Non-pigmented ciliary epithelial cell (primary cell): ENCODE data around the gene PRSS33.

Experiments used
- DNase-seq: peaks from one replicate; pipeline ENCODE4 v3.0.0-alpha.2; 2010; ENCODE audit warnings: low read depth

PRSS33 gene

GRCh38 chr16:2799205-2799858, 12.0 kb upstream of the PRSS33 start:
- DNase-seq = no peak

GRCh38 chr16:2798723-2799204, 11.4 kb upstream of the PRSS33 start:
- no peak for DNase-seq

- no peak for DNase-seq
These were observed 8.2 kb upstream of the PRSS33 start for GRCh38 chr16:2795395-2796143.

- no peak for DNase-seq
These were observed 5.6 kb upstream of the PRSS33 start for GRCh38 chr16:2792940-2793339.

- DNase-seq = no peak
These were observed 3.8 kb upstream of the PRSS33 start for GRCh38 chr16:2791174-2791573.

- no peak for DNase-seq
These were observed 3.3 kb upstream of the PRSS33 start for GRCh38 chr16:2790631-2791030.

- DNase-seq = no peak
These were observed 601 bp upstream of the PRSS33 start for GRCh38 chr16:2787961-2788360.

- DNase-seq = no peak
These were observed 571 bp downstream of the PRSS33 start for GRCh38 chr16:2786826-2787151.

GRCh38 chr16:2786061-2786825, 1.1 kb downstream of the PRSS33 start:
- no peak for DNase-seq

- DNase-seq = no peak
These were observed 2.0 kb downstream of the PRSS33 start for GRCh38 chr16:2785101-2785991.

GRCh38 chr16:2784358-2785100, 2.8 kb downstream of the PRSS33 start:
- DNase-seq = no peak

- DNase-seq = no peak
These were observed 3.6 kb downstream of the PRSS33 start for GRCh38 chr16:2783581-2784357.

- no peak for DNase-seq
These were observed 4.6 kb downstream of the PRSS33 start for GRCh38 chr16:2782583-2783351.

GRCh38 chr16:2779978-2780898, 7.1 kb downstream of the PRSS33 start:
- no peak for DNase-seq

- no peak for DNase-seq
These were observed 8.0 kb downstream of the PRSS33 start for GRCh38 chr16:2779151-2779920.

GRCh38 chr16:2778630-2778958, 8.8 kb downstream of the PRSS33 start:
- DNase-seq = no peak

GRCh38 chr16:2777903-2778629, 9.3 kb downstream of the PRSS33 start:
- DNase-seq = no peak
